ENCODE results near the gene CBFA2T2.
"Not testable (repeated sequence)": the region's sequence is repeated elsewhere in the genome, so short reads cannot be mapped to it uniquely, and the experiment has no call there.

CBFA2T2 gene

DNA sequence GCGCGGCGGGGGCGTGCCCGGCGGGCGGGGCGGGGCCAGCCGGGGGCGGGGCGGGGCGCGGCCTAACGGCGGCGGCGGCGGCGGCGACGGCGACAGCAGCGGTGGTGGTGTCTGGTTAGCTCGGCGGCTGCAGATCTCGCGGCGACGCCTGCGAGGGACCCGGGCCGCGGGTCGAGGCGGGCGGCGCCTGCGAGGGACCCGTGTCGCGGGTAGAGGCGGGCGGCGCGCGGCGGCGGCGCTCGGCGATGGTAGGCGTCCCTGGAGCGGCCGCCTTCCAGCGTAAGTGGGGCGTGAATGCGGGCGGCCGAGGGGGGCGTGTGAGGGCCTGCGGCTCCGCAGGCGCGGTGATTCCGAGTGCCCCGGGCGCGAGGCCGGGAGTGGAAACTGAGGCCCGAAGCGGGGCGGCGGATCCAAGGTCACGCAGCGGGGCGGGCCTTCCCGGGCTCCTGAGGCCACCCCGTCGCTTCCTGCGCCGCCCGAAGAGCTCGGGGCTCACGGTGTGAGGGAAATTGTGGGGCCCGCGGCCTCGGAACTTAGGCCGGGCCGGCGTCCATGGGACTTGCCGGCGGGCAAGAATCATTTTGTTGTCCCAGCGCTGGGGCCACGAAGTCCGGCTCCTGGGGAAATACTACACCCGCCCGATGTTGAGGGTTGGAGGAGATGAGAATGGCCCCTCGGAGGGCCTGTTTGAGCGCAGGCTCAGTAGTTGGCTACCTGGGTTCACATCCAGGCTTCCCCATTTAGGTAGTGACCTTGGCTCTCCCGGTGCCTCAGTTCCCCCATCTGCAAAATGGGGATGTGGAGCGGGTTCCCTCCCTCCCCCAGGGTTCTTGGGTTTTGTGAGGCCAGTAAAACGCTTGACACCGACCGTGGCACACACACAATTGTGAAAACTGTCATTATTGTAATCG lies at the start of gene CBFA2T2:
TSS of gene CBFA2T2 (plus strand) at position 74 of the 911 bp plus-strand sequence. CDS start at position 246, 172 bp downstream.
- no peak for DNase-seq

DNA sequence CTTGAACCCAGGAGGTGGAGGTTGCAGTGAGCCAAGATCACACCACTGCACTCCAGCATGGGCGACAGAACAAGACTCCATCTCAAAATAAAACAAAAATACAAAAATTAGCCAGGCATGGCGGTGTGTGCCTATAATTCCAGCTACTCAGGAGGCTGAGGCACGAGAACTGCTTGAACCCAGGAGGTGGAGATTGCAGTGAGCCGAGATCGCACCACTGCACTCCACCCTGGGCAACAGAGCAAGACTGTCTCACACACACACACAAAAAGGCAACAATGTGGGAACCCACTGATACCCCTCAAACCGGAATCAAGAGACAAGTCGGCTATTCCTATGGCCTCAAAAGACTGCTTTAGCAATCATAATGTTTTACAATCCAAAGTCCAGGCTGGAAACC lies 49.3 kb upstream of the CBFA2T2 start:
- DNase-seq = not testable (repeated sequence)

GRCh38 chr20:33441142-33441955 lies 48.5 kb upstream of the CBFA2T2 start:
- DNase-seq = no peak

- DNase-seq = no peak
These were observed 47.5 kb upstream of the CBFA2T2 start for GRCh38 chr20:33442136-33443005.

DNA sequence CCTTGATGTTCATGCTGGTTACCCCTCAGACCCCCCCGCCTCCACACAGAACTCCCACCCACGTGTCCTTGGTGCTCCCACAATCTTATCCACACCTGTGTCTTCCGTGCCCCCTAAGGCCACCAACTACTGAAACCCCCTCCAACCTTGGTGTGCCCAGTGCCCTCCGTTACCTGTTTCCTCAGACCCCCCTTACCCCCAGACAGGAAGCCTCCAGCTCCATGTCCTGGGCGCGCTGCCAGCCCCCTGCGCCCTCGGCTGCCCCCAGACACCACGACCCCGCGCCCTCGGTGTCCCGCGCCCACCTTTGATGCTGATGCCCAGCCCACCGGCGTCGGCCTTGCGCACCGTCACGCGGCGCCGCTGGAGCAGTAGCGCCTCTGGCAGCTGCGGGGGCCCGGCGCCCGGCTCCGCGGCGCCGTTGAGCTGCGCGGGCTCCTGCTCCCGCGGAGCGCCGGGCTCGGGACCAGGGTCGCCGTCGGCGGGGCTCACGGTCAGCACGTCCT lies 46.8 kb upstream of the CBFA2T2 start:
- DNase-seq = peak; percentile 42

DNA sequence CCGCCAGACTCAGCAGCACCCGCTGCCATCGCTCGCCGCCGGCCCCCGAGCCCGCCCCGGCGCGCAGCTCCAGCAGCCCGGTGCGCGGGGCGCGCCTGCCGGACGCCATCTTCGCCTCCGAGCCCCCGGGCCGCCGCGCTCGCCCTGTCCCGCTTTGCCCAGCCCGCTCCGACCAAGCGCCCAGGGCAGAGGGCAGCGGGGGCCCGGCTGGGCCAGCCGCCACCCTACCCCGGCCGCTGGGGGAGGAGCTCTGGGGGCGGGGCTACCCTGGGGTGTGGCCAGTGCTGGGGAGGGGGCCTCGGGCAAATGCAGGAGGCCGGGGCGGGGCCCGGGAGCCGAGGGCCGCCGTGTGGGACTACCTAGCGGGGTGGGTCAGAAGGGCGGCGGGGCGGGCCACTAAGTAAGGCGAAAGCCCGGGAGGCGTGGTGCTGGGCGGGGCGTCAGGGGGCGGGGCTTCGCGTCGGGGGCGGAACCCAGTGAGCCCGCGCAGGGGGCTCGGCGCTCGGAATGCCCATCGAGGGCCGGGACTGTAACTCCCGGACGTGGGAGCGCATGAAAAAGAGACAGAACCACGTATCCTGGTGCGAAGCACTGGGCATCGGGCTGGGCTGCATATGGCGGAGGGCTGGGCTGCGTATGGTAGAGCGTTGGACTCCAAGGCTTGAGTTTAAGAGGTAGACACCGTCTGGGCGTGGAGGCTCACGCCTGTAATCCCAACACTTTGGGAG lies 46.2 kb upstream of the CBFA2T2 start, which contains the start of gene SNTA1:
TSS of gene SNTA1 (minus strand) at position 252 of the 728 bp plus-strand sequence. CDS start at position 109, 143 bp downstream.
- DNase-seq = peak; percentile 90

- DNase-seq = no peak
These were observed 44.9 kb upstream of the CBFA2T2 start for GRCh38 chr20:33444797-33445560.

- DNase-seq = no peak
These were observed 43.8 kb upstream of the CBFA2T2 start for GRCh38 chr20:33445881-33446625.

- no peak for DNase-seq
These were observed 39.0 kb upstream of the CBFA2T2 start for GRCh38 chr20:33450867-33451266.

GRCh38 chr20:33456916-33457642 lies 32.8 kb upstream of the CBFA2T2 start:
- DNase-seq = peak; percentile 84

DNA sequence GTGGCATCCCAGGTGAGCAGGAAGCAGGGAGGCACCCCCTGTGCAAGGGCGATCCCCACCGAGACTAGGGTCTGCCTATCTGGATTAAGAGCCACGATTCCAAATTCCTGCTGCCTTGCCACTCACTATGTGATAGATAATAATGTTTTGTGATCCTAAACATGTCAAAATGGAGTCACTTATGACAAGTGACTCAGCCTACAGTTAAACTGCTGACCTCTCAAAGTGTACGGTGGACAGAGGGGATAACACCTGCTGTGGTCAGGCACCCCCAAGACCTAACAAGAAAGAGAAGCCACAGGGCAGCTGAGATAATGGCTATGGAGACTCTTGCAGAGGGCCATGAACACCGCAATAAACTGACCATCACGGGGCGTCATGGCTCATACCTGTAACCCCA lies 30.3 kb upstream of the CBFA2T2 start:
- DNase-seq = no peak

DNA sequence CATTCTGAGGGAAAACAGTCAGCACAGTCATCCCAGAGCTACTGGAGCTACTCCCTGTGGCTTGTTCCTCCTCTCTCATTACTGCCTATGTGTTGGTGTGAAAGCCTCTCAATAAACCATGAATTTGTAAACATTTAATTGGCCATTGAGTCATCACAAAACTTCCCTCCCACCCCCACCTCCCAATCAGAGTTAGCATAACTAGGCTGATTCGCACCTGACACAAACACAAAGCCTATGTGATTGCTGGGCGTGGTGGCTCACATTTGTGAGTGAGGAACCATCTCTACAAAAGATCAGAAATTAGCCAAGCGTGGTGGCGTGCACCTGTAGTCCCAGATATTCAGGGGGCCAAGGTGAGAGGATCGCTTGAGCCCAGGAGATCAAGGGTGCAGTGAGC lies 29.2 kb upstream of the CBFA2T2 start:
- no peak for DNase-seq

GRCh38 chr20:33463332-33464101 lies 26.4 kb upstream of the CBFA2T2 start:
- no peak for DNase-seq

DNA sequence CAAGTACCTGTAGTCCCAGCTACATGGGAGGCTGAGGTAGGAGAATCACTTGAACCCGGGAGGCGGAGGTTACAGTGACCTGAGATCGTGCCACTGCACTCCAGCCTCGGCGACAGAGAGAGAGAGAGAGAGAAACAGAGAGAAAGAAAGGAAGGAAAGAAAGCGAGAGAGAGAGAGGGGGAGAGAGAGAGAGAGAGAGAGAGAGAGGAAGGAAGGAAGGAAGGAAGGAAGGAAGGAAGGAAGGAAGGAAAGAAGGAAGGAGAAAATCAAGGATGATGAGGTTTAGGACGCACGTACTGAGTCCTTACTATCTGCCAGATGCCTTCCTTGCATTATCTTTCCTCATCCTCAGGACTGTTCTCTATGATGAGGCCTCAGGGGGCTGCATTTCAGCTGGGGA lies 25.1 kb upstream of the CBFA2T2 start:
- DNase-seq = not testable (repeated sequence)

GRCh38 chr20:33465481-33466302 lies 24.2 kb upstream of the CBFA2T2 start:
- DNase-seq = peak; percentile 47

DNA sequence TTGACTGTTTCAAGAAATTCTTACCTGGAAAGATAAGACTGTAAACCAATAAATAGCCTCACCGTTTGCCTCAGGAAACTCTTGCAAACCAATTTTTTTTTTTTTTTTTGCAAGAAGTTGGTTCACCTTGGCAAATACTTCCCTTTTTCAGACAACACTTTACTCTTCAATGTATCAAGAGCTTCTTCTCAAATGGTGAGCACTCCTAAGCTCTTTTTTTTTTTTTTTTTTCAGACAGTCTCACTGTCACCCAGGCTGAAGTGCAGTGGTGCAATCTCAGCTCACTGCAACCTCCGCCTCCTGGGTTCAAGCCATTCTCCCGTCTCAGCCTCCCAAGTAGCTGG lies 23.6 kb upstream of the CBFA2T2 start:
- no peak for DNase-seq

DNA sequence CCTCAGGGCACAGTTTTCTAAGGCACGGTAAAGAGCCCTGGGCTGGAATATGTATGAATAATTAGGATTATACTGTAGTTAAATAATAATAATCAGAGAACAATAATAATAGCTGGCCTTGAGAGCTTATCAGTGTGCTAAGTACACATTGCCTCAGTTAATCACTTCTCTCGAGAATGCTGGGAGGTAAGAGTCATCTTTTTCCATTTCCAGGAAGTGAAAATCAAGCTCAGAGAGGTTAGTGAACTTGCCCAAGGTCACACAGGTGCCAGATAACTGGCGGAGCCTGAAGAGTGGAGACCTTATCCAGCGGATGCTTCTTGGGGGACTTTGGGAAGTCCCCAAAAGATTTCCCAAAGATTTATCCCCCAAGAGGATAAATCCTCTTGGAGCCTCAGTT lies 19.4 kb upstream of the CBFA2T2 start:
- no peak for DNase-seq

DNA sequence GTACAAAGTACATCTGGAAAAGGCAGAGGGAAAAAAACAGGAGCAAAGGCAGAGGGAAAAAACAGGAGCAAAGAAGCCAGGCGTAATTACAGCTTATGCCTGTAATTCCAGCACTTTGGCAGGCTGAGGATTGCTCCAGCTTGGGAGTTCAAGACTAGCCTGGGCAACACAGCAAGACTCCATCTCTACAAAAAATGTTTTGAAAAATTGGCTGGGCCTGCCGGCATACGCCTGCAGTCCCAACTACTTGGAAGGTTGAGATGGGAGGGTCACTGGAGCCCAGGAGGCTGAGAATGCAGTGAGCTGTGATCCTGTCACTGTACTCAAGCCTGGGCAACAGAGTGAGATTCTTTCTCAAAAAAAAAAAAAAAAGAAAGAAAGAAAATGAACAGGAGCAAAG lies 19.0 kb upstream of the CBFA2T2 start:
- DNase-seq = no peak

All from left hindlimb (tissue), 1 donor.